PC-9 (cell line): ENCODE measurements around the gene TREH.
"Not testable (repeated sequence)": the region's sequence is repeated elsewhere in the genome, so short reads cannot be mapped to it uniquely, and the experiment has no call there.

Source experiments
- EZH2 ChIP-seq: fragments of 200-600 bp; sonication (generic); IDR thresholded peaks from 2 replicates; pipeline ENCODE4 v1.8.0; 2017; ENCODE audit warnings: antibody characterized with exemption, low read depth
- TF ChIP-seq, protein P1 (sequence below): fragments of 200-600 bp; sonication (generic); conservative IDR thresholded peaks from 2 replicates; pipeline ENCODE4 v1.6.1; 2017; ENCODE audit warnings: mixed run types, antibody characterized with exemption, mild to moderate bottlenecking, moderate library complexity

DNA sequence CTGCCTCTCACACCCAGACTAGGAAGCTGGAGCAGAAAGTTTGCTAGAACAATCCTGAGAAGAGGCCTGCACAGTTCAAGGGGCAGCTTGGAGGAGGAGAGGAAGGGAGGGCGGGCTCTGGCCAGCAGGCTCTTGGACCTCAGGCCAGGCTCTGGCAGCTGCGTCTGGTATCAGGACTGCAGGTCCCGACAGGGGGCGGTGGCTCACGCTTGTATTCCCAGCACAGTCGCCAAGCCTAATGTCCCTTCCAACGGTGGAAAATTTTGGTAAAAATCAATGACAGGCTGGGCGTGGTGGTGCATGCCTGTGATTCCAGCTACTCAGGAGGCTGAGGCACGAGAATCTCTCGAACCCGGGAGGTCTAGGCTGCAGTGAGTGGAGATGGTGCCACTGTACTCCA, 542 bp downstream of the TREH start:
- TF ChIP-seq EZH2 = not testable (repeated sequence)
- TF ChIP-seq, protein P1, sequence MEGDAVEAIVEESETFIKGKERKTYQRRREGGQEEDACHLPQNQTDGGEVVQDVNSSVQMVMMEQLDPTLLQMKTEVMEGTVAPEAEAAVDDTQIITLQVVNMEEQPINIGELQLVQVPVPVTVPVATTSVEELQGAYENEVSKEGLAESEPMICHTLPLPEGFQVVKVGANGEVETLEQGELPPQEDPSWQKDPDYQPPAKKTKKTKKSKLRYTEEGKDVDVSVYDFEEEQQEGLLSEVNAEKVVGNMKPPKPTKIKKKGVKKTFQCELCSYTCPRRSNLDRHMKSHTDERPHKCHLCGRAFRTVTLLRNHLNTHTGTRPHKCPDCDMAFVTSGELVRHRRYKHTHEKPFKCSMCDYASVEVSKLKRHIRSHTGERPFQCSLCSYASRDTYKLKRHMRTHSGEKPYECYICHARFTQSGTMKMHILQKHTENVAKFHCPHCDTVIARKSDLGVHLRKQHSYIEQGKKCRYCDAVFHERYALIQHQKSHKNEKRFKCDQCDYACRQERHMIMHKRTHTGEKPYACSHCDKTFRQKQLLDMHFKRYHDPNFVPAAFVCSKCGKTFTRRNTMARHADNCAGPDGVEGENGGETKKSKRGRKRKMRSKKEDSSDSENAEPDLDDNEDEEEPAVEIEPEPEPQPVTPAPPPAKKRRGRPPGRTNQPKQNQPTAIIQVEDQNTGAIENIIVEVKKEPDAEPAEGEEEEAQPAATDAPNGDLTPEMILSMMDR = not testable (repeated sequence)
